ENCODE results near the gene CXCR1. TPM values are rescaled to one million over a fixed set of nuclear protein-coding genes. Genes with fewer than 3 reads are reported as not detected.

The CXCR1 gene
- total RNA-seq, 2 experiments from 2014 or later = not detected

DNA sequence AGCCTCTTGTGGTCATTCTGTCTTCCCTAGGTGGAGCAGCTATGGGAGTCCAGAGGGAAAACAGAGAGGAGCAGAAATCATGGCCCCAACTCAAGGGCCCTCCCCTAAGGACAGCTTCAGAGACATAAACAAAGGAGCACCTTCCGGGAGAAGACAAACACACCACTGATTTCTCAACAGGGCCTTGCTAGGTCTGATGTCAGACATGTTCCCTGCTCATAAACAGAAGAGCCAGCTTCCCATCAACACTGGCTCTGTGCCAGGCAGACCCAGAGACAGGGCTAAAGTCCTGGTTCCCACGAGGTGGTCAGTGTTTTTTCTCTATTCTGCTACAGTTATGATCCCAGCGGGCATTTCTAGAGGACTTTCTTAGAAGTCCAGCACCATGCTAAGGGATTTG, 21.6 kb downstream of the CXCR1 start:
- no peak for DNase-seq (ENCODE audit: low spot score)
- no peak overlapping the region for H3K4me3 ChIP-seq (ENCODE audit: low read depth, low read length, poor library complexity, severe bottlenecking)
- TF ChIP-seq, protein P1, sequence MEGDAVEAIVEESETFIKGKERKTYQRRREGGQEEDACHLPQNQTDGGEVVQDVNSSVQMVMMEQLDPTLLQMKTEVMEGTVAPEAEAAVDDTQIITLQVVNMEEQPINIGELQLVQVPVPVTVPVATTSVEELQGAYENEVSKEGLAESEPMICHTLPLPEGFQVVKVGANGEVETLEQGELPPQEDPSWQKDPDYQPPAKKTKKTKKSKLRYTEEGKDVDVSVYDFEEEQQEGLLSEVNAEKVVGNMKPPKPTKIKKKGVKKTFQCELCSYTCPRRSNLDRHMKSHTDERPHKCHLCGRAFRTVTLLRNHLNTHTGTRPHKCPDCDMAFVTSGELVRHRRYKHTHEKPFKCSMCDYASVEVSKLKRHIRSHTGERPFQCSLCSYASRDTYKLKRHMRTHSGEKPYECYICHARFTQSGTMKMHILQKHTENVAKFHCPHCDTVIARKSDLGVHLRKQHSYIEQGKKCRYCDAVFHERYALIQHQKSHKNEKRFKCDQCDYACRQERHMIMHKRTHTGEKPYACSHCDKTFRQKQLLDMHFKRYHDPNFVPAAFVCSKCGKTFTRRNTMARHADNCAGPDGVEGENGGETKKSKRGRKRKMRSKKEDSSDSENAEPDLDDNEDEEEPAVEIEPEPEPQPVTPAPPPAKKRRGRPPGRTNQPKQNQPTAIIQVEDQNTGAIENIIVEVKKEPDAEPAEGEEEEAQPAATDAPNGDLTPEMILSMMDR (conservative IDR thresholded peaks at IDR 0.05; ENCODE audit: low read length) = no peak
- TF ChIP-seq EZH2phosphoT487 (IDR thresholded peaks at IDR 0.05; ENCODE audit: borderline replicate concordance, low read depth, low read length) = no peak
- no peak overlapping the region for H2AFZ ChIP-seq (ENCODE audit: low read length)
- H3K27ac ChIP-seq (ENCODE audit: low read depth, low read length, poor library complexity, severe bottlenecking) = no peak overlapping the region
- H3K4me1 ChIP-seq (ENCODE audit: insufficient read depth, low read length, poor library complexity, severe bottlenecking) = no peaks in the 10 kb centered on the region
- ChIA-PET POLR2A (no interaction called here), CTCF (ENCODE audit: unreplicated experiment) (no interaction called here)
- no peak overlapping the region for H3K4me2 ChIP-seq (ENCODE audit: low read length)
- H4K20me1 ChIP-seq (ENCODE audit: insufficient read depth, low read length) = no peaks in the 10 kb centered on the region
- intact Hi-C loops (cut with micrococcal nuclease; ENCODE audit: unreplicated experiment) = no loop called here
- H3K36me3 ChIP-seq (ENCODE audit: insufficient read depth, low read length) = no peaks in the 10 kb centered on the region
- no peaks in the 10 kb centered on the region for H3K9me3 ChIP-seq (ENCODE audit: low read length)
- H3K79me2 ChIP-seq (ENCODE audit: insufficient read depth, low read depth, low read length) = no peaks in the 10 kb centered on the region
- H3K9me2 ChIP-seq (ENCODE audit: insufficient read depth, low read length) = no peaks in the 10 kb centered on the region
- BruUV-seq (replicated peaks) = no TSS peak

DNA sequence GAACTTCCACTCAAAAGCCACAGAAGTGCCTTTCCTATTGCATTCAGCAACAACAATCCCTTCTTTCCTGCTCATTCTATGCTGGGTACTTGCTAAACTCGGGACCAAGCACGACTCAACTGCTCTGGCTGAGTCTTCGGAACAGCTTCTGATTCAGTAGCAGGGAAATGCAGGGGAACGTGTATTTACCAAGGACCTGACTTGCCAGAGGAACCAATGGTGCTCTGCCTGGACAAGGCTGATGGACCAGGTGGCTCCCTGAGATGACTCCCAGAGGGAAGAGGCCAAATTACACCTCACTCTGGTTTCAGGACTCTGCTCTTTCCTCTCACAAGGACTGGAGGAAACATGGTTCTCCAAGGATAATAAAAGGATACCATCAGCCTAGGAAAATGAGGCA, 28.7 kb downstream of the CXCR1 start:
- no peaks in the 10 kb centered on the region for H3K79me2 ChIP-seq (ENCODE audit: insufficient read depth, low read depth, low read length)
- no peaks in the 10 kb centered on the region for H3K36me3 ChIP-seq (ENCODE audit: insufficient read depth, low read length)
- no peak overlapping the region for H3K4me3 ChIP-seq (ENCODE audit: low read depth, low read length, poor library complexity, severe bottlenecking)
- no peak overlapping the region for H3K27ac ChIP-seq (ENCODE audit: low read depth, low read length, poor library complexity, severe bottlenecking)
- BruUV-seq (replicated peaks) = no TSS peak
- no peaks in the 10 kb centered on the region for H3K4me1 ChIP-seq (ENCODE audit: insufficient read depth, low read length, poor library complexity, severe bottlenecking)
- no peak for TF ChIP-seq EZH2phosphoT487 (IDR thresholded peaks at IDR 0.05; ENCODE audit: borderline replicate concordance, low read depth, low read length)
- TF ChIP-seq, protein P1 (conservative IDR thresholded peaks at IDR 0.05; ENCODE audit: low read length) = no peak
- CTCF ChIA-PET (ENCODE audit: unreplicated experiment) = no interaction called here
- H3K9me3 ChIP-seq (ENCODE audit: low read length) = no peaks in the 10 kb centered on the region
- DNase-seq (ENCODE audit: low spot score) = no peak
- intact Hi-C loops (cut with micrococcal nuclease; ENCODE audit: unreplicated experiment) = no loop called here
- H4K20me1 ChIP-seq (ENCODE audit: insufficient read depth, low read length) = no peaks in the 10 kb centered on the region
- H3K9me2 ChIP-seq (ENCODE audit: insufficient read depth, low read length) = no peaks in the 10 kb centered on the region
- H2AFZ ChIP-seq (ENCODE audit: low read length) = no peak overlapping the region
- POLR2A ChIA-PET = no interaction called here
- no peak overlapping the region for H3K4me2 ChIP-seq (ENCODE audit: low read length)

GRCh38 chr2:218137514-218137913, 29.2 kb downstream of the CXCR1 start:
- no peaks in the 10 kb centered on the region for H3K9me2 ChIP-seq (ENCODE audit: insufficient read depth, low read length)
- no peaks in the 10 kb centered on the region for H3K9me3 ChIP-seq (ENCODE audit: low read length)
- DNase-seq (ENCODE audit: low spot score) = no peak
- no peaks in the 10 kb centered on the region for H3K4me1 ChIP-seq (ENCODE audit: insufficient read depth, low read length, poor library complexity, severe bottlenecking)
- ChIA-PET CTCF (ENCODE audit: unreplicated experiment) (no interaction called here), POLR2A (no interaction called here)
- H3K36me3 ChIP-seq (ENCODE audit: insufficient read depth, low read length) = no peaks in the 10 kb centered on the region
- no peak overlapping the region for H3K4me2 ChIP-seq (ENCODE audit: low read length)
- intact Hi-C loops (cut with micrococcal nuclease; ENCODE audit: unreplicated experiment) = no loop called here
- no peak overlapping the region for H2AFZ ChIP-seq (ENCODE audit: low read length)
- no peaks in the 10 kb centered on the region for H4K20me1 ChIP-seq (ENCODE audit: insufficient read depth, low read length)
- H3K4me3 ChIP-seq (ENCODE audit: low read depth, low read length, poor library complexity, severe bottlenecking) = no peak overlapping the region
- no TSS peak for BruUV-seq (replicated peaks)
- H3K27ac ChIP-seq (ENCODE audit: low read depth, low read length, poor library complexity, severe bottlenecking) = no peak overlapping the region
- H3K79me2 ChIP-seq (ENCODE audit: insufficient read depth, low read depth, low read length) = no peaks in the 10 kb centered on the region
- TF ChIP-seq EZH2phosphoT487 (IDR thresholded peaks at IDR 0.05; ENCODE audit: borderline replicate concordance, low read depth, low read length) = no peak
- TF ChIP-seq, protein P1 (conservative IDR thresholded peaks at IDR 0.05; ENCODE audit: low read length) = no peak
